HepG2 (cell line): ENCODE results near the gene SLIT1. TPM values are rescaled to one million over a fixed set of nuclear protein-coding genes. Genes with fewer than 3 reads are reported as not detected.

Source experiments
- CTCF ChIP-seq: sonication (generic); formaldehyde crosslinking; IDR thresholded peaks from 2 replicates; pipeline ENCODE4 v1.5.0; 2020; ENCODE audit warnings: mild to moderate bottlenecking, missing genetic modification reagents, moderate library complexity
- E2F5 ChIP-seq: sonication (generic); formaldehyde crosslinking; conservative IDR thresholded peaks from 2 replicates; pipeline ENCODE4 v1.4.0; 2020; ENCODE audit warnings: missing genetic modification reagents
- FOSL2 ChIP-seq: sonication (generic); formaldehyde crosslinking; IDR thresholded peaks from 2 replicates; pipeline ENCODE4 v1.4.0; 2020; ENCODE audit warnings: missing genetic modification reagents
- GABPA ChIP-seq, 2 experiments: IDR thresholded peaks; 2 replicates each; pipeline ENCODE4 v1.6.1; 2011 to 2016; ENCODE audit warnings: low read depth in 2 of 2, low read length in 1 of 2, missing biosample characterization in 1 of 2, missing genetic modification characterization in 1 of 2
- HCFC1 ChIP-seq: fragments of 150-350 bp; IDR thresholded peaks from 2 replicates; pipeline ENCODE4 v1.6.1; 2014; ENCODE audit warnings: low read depth, low read length
- HDAC1 ChIP-seq: sonication (generic); formaldehyde crosslinking; IDR thresholded peaks from 2 replicates; pipeline ENCODE4 v1.5.1; 2020; ENCODE audit warnings: mild to moderate bottlenecking, missing genetic modification reagents
- HNRNPL ChIP-seq: fragments of 200-400 bp; formaldehyde crosslinking; IDR thresholded peaks from 2 replicates; pipeline ENCODE4 v1.6.1; 2017; ENCODE audit warnings: mild to moderate bottlenecking, low read depth, low read length
- HOXA9 ChIP-seq: sonication (generic); formaldehyde crosslinking; IDR thresholded peaks from 2 replicates; pipeline ENCODE4 v1.8.1; 2022; ENCODE audit warnings: missing genetic modification reagents, mild to moderate bottlenecking, moderate library complexity, borderline replicate concordance
- KDM5B ChIP-seq: sonication (generic); formaldehyde crosslinking; IDR thresholded peaks from 2 replicates; pipeline ENCODE4 v1.4.0; 2020; ENCODE audit warnings: missing genetic modification reagents, mild to moderate bottlenecking, borderline replicate concordance
- MED13 ChIP-seq: sonication (generic); formaldehyde crosslinking; IDR thresholded peaks from 2 replicates; pipeline ENCODE4 v1.5.0; 2020; ENCODE audit warnings: missing genetic modification reagents
- MIER2 ChIP-seq: IDR thresholded peaks from 2 replicates; pipeline ENCODE4 v1.6.1; 2016; ENCODE audit warnings: missing biosample characterization, missing genetic modification reagents
- MXI1 ChIP-seq: IDR thresholded peaks from 3 replicates; pipeline ENCODE4 v1.6.1; 2012; ENCODE audit warnings: low read depth, low read length, inconsistent platforms, borderline replicate concordance
- NR2F6 ChIP-seq, 2 experiments: IDR thresholded peaks; 2 replicates each; pipeline ENCODE4 v1.6.1; 2016; ENCODE audit warnings: antibody characterized with exemption in 1 of 2, mild to moderate bottlenecking in 1 of 2
- PHB2 ChIP-seq: fragments of 450-650 bp; IDR thresholded peaks from 2 replicates; pipeline ENCODE4 v1.6.1; 2018; ENCODE audit not compliant: partially characterized antibody
- RFXAP ChIP-seq: sonication (generic); formaldehyde crosslinking; IDR thresholded peaks from 2 replicates; pipeline ENCODE4 v1.4.0; 2020; ENCODE audit warnings: missing genetic modification reagents, borderline replicate concordance
- TIGD3 ChIP-seq: sonication (generic); formaldehyde crosslinking; IDR thresholded peaks from 2 replicates; pipeline ENCODE4 v1.5.1; 2020; ENCODE audit warnings: mild to moderate bottlenecking, missing genetic modification reagents, borderline replicate concordance
- TRAFD1 ChIP-seq: sonication (generic); formaldehyde crosslinking; IDR thresholded peaks from 2 replicates; pipeline ENCODE4 v1.5.1; 2020; ENCODE audit warnings: missing genetic modification reagents, mild to moderate bottlenecking, borderline replicate concordance
- ZNF124 ChIP-seq: sonication (generic); formaldehyde crosslinking; IDR thresholded peaks from 2 replicates; pipeline ENCODE4 v1.4.0; 2020; ENCODE audit warnings: missing genetic modification reagents
- ZNF30 ChIP-seq: sonication (generic); formaldehyde crosslinking; IDR thresholded peaks from 2 replicates; pipeline ENCODE4 v1.5.0; 2020; ENCODE audit warnings: mild to moderate bottlenecking, missing genetic modification reagents
- ZNF331 ChIP-seq: sonication (generic); formaldehyde crosslinking; IDR thresholded peaks from 2 replicates; pipeline ENCODE4 v1.4.0; 2020; ENCODE audit warnings: missing genetic modification reagents
- ZNF335 ChIP-seq: sonication (generic); formaldehyde crosslinking; IDR thresholded peaks from 2 replicates; pipeline ENCODE4 v1.4.0; 2020; ENCODE audit warnings: missing genetic modification reagents
- ZNF563 ChIP-seq: sonication (generic); formaldehyde crosslinking; IDR thresholded peaks from 2 replicates; pipeline ENCODE4 v1.8.0; 2022; ENCODE audit warnings: mild to moderate bottlenecking, moderate library complexity, missing genetic modification reagents
- ZNF577 ChIP-seq: sonication (generic); formaldehyde crosslinking; IDR thresholded peaks from 2 replicates; pipeline ENCODE4 v1.4.0; 2020; ENCODE audit warnings: mild to moderate bottlenecking, low read depth, missing genetic modification reagents, borderline replicate concordance
- ZNF607 ChIP-seq: sonication (generic); formaldehyde crosslinking; IDR thresholded peaks from 2 replicates; pipeline ENCODE4 v1.5.1; 2020; ENCODE audit warnings: missing genetic modification reagents, mild to moderate bottlenecking, borderline replicate concordance
- ZNF790 ChIP-seq: sonication (generic); formaldehyde crosslinking; IDR thresholded peaks from 2 replicates; pipeline ENCODE4 v1.8.0; 2022; ENCODE audit warnings: missing genetic modification reagents, mild to moderate bottlenecking, borderline replicate concordance
- polyA plus RNA-seq, 8 experiments: library from polyadenylated mRNA; depleted of rRNA in 3 of 8; stranded (reverse) in 7 of 8; unstranded in 1 of 8; fragments of >200 nt; fragmentation: Illumina TruSeq in 4 of 8; extraction: Trizol in 4 of 8; gene quantifications; 2 replicates each; pipeline versions ENCODE4 v1.2.1 to v1.2.3, GENCODE V29; 2011 to 2016; ENCODE audit warnings: low read depth in 4 of 8, missing spikeins in 1 of 8, mixed read lengths in 1 of 8; ENCODE audit not compliant: insufficient read depth in 1 of 8
- total RNA-seq, 5 experiments: library from RNA; depleted of rRNA; stranded (reverse); fragments of >200 nt; fragmentation: Illumina TruSeq; extraction: Trizol; gene quantifications; 2 replicates each; pipeline ENCODE4 v1.2.3, GENCODE V29; 2016; ENCODE audit warnings: low read depth in 1 of 5

SLIT1 gene
- total and polyA plus RNA-seq, 2 of the 13 experiments (the other 11 are each of a cell fraction or from before 2014, with no cell fraction given) = 0.09 to 0.33 TPM

- peak; percentile 93 for TF ChIP-seq ZNF607 (CRISPR knock-in tag)
- no peak for TF ChIP-seq HNRNPL
- TF ChIP-seq GABPA (IDR thresholded peaks at IDR 0.05; ENCODE audit: low read depth, low read length) = no peak
- 0 out of 2 replicates have a peak, but pooled peaks have one; percentile 43 for TF ChIP-seq GABPA (CRISPR knock-in tag; IDR thresholded peaks at IDR 0.05; ENCODE audit: low read depth)
- peak; percentile 85; the same call in 1 of the 2 replicates for TF ChIP-seq HOXA9 (CRISPR knock-in tag)
- TF ChIP-seq FOSL2 (CRISPR knock-in tag) = peak; percentile 80
- 0 out of 2 replicates have a peak, but pooled peaks have one; percentile 46 for TF ChIP-seq ZNF30 (CRISPR knock-in tag)
- TF ChIP-seq HCFC1 = no peak
- TF ChIP-seq PHB2 = no peak
- peak; percentile 94 for TF ChIP-seq MED13
- TF ChIP-seq TRAFD1 (CRISPR knock-in tag) = no peak
- TF ChIP-seq ZNF331 = peak; percentile 95
- peak; percentile 91 for TF ChIP-seq CTCF (CRISPR knock-in tag)
- peak; percentile 87 for TF ChIP-seq E2F5 (CRISPR knock-in tag)
- peak; percentile 96 for TF ChIP-seq RFXAP (CRISPR knock-in tag)
- 0 out of 2 replicates have a peak, but pooled peaks have one; percentile 17 for TF ChIP-seq HDAC1 (CRISPR knock-in tag)
- peak; percentile 93 for TF ChIP-seq ZNF563 (CRISPR knock-in tag)
- peak; percentile 89; the same call in 1 of the 2 replicates for TF ChIP-seq ZNF790
- TF ChIP-seq ZNF124 (CRISPR knock-in tag) = peak; percentile 99
- peak; percentile 99 for TF ChIP-seq MIER2 (CRISPR knock-in tag)
- TF ChIP-seq MXI1 = no peak; the same call in 2 of the 3 replicates
- no peak for TF ChIP-seq ZNF577 (CRISPR knock-in tag)
- TF ChIP-seq ZNF335 (CRISPR knock-in tag) = peak; percentile 93
- peak; percentile 88; the same call in 1 of the 2 replicates for TF ChIP-seq TIGD3
- TF ChIP-seq KDM5B (CRISPR knock-in tag) = peak; percentile 88; the same call in 1 of the 2 replicates
- no peak for TF ChIP-seq NR2F6 (IDR thresholded peaks at IDR 0.05)
- peak; percentile 64; the same call in 1 of the 2 replicates for TF ChIP-seq NR2F6 (CRISPR knock-in tag; IDR thresholded peaks at IDR 0.05)
Measured at GRCh38 chr10:97081621-97082235, 104.0 kb downstream of the SLIT1 start (continued).
